Neural cell (in vitro differentiated cells): ENCODE data around the gene PRKCA. TPM values are rescaled to one million over a fixed set of nuclear protein-coding genes. Genes with fewer than 3 reads are reported as not detected.

Experiments
- H2AFZ ChIP-seq: fragments of 200-600, 300-800 bp; sonication (generic), shearing (Covaris generic); 2 replicates; pipeline ENCODE4 v1.6.0; 2014; ENCODE audit warnings: low read depth, mild to moderate bottlenecking, antibody characterized with exemption, low read length, moderate library complexity
- H3F3A ChIP-seq: fragments of 200-600 bp; shearing (Covaris generic); 2 replicates; pipeline ENCODE4 v1.6.1; 2016; ENCODE audit warnings: mild to moderate bottlenecking, moderate library complexity, mixed read lengths, antibody characterized with exemption, low read length; ENCODE audit not compliant: insufficient read depth, poor library complexity, severe bottlenecking
- H3K27ac ChIP-seq: fragments of 200-600, 300-800 bp; sonication (generic), shearing (Covaris generic); 2 replicates; pipeline ENCODE4 v1.5.1; 2014; ENCODE audit warnings: mild to moderate bottlenecking, low read length, moderate library complexity
- H3K27me3 ChIP-seq: fragments of 300-800, 200-600 bp; sonication (generic), shearing (Covaris generic); 2 replicates; pipeline ENCODE4 v1.6.0; 2014; ENCODE audit warnings: mild to moderate bottlenecking, low read depth, low read length, moderate library complexity; ENCODE audit not compliant: insufficient read depth
- H3K36me3 ChIP-seq: fragments of 300-800, 200-600 bp; sonication (generic), shearing (Covaris generic); 2 replicates; pipeline ENCODE4 v1.5.1; 2014; ENCODE audit warnings: mild to moderate bottlenecking, antibody characterized with exemption, low read length, moderate library complexity; ENCODE audit not compliant: insufficient read depth
- H3K4me2 ChIP-seq: fragments of 300-800, 200-600 bp; sonication (generic), shearing (Covaris generic); 2 replicates; pipeline ENCODE4 v1.6.0; 2014; ENCODE audit warnings: mild to moderate bottlenecking, low read length
- H3K4me3 ChIP-seq: fragments of 300-800, 200-600 bp; sonication (generic), shearing (Covaris generic); 2 replicates; pipeline ENCODE4 v1.5.1; 2014; ENCODE audit warnings: mild to moderate bottlenecking, low read length, moderate library complexity
- H3K79me2 ChIP-seq: fragments of 200-600 bp; shearing (Covaris generic); replicated peaks from 2 replicates; pipeline ENCODE4 v1.6.0; 2014; ENCODE audit warnings: mild to moderate bottlenecking, low read length, moderate library complexity; ENCODE audit not compliant: insufficient read depth
- H3K9ac ChIP-seq: fragments of 300-800, 200-600 bp; sonication (generic), shearing (Covaris generic); 2 replicates; pipeline ENCODE4 v1.6.1; 2016; ENCODE audit warnings: mild to moderate bottlenecking, low read length, mixed read lengths
- H3K9me2 ChIP-seq: fragments of 200-600 bp; shearing (Covaris generic); 2 replicates; pipeline ENCODE4 v1.6.1; 2016; ENCODE audit warnings: mild to moderate bottlenecking, low read length, mixed read lengths; ENCODE audit not compliant: insufficient read depth
- H3K9me3 ChIP-seq: fragments of 200-600, 300-800 bp; sonication (generic), shearing (Covaris generic); 2 replicates; pipeline ENCODE4 v1.6.1; 2016; ENCODE audit warnings: mild to moderate bottlenecking, mixed run types, low read length, moderate library complexity, mixed read lengths
- H4K20me1 ChIP-seq: fragments of 200-600 bp; shearing (Covaris generic); 2 replicates; pipeline ENCODE4 v1.6.1; 2016; ENCODE audit warnings: mild to moderate bottlenecking, mixed run types; ENCODE audit not compliant: insufficient read depth
- CTCF ChIP-seq: fragments of 450-650 bp; IDR thresholded peaks from 2 replicates; pipeline ENCODE4 v1.5.1; 2014; ENCODE audit warnings: antibody characterized with exemption, mild to moderate bottlenecking, moderate library complexity; ENCODE audit not compliant: poor library complexity, severe bottlenecking
- EP300 ChIP-seq: fragments of 450-650 bp; conservative IDR thresholded peaks from 2 replicates; pipeline ENCODE4 v1.6.1; 2014; ENCODE audit warnings: antibody characterized with exemption, mild to moderate bottlenecking, moderate library complexity; ENCODE audit not compliant: poor library complexity, severe bottlenecking
- EZH2 ChIP-seq: fragments of 200-600, 300-800 bp; shearing (Covaris generic), sonication (generic); IDR thresholded peaks from 2 replicates; pipeline ENCODE4 v1.6.1; 2014; ENCODE audit warnings: antibody characterized with exemption, low read length, borderline replicate concordance, mild to moderate bottlenecking; ENCODE audit not compliant: insufficient read depth, poor library complexity, severe bottlenecking
- MXI1 ChIP-seq: fragments of 450-650 bp; conservative IDR thresholded peaks from 2 replicates; pipeline ENCODE4 v1.6.1; 2014; ENCODE audit warnings: antibody characterized with exemption, mild to moderate bottlenecking; ENCODE audit not compliant: poor library complexity, severe bottlenecking
- POLR2AphosphoS5 ChIP-seq: IDR thresholded peaks from 2 replicates; pipeline ENCODE4 v1.6.1; 2012
- RAD21 ChIP-seq: fragments of 450-650 bp; conservative IDR thresholded peaks from 2 replicates; pipeline ENCODE4 v1.6.1; 2014; ENCODE audit warnings: antibody characterized with exemption, mild to moderate bottlenecking, moderate library complexity
- REST ChIP-seq: IDR thresholded peaks from 2 replicates; pipeline ENCODE4 v1.6.1; 2012; ENCODE audit warnings: borderline replicate concordance
- SMC3 ChIP-seq: fragments of 450-650 bp; conservative IDR thresholded peaks from 2 replicates; pipeline ENCODE4 v1.6.1; 2014; ENCODE audit warnings: antibody characterized with exemption, mild to moderate bottlenecking, moderate library complexity; ENCODE audit not compliant: poor library complexity
- TAF1 ChIP-seq: IDR thresholded peaks from 2 replicates; pipeline ENCODE4 v1.6.1; 2012; ENCODE audit warnings: low read depth
- polyA plus RNA-seq: library from polyadenylated mRNA; depleted of rRNA; stranded (reverse); fragments of >200 nt; gene quantifications from 2 replicates; pipeline ENCODE4 v1.2.3, GENCODE V29; 2014

The PRKCA gene
- polyA plus RNA-seq, 1 donor from 2014 or later, result 5.9 TPM

- Histone ChIP-seq H3K36me3 (no peaks in the 10 kb centered on the region), H3K9me2 (no peaks in the 10 kb centered on the region), H3K27ac (no peak overlapping the region), H3K79me2 (no peaks in the 10 kb centered on the region), H2AFZ (no peak overlapping the region), H3F3A (no peaks in the 10 kb centered on the region), H4K20me1 (no peaks in the 10 kb centered on the region), H3K9ac (no peak overlapping the region), H3K4me2 (no peak overlapping the region), H3K4me3 (no peak overlapping the region), H3K27me3 (no peaks in the 10 kb centered on the region), H3K9me3 (no peaks in the 10 kb centered on the region)
- no peak for TF ChIP-seq SMC3
- TF ChIP-seq EP300, result no peak
- no peak for TF ChIP-seq RAD21
- no peak for TF ChIP-seq REST
- no peak for TF ChIP-seq MXI1
- TF ChIP-seq POLR2AphosphoS5, result no peak
- no peak for TF ChIP-seq CTCF
- TF ChIP-seq TAF1, result no peak
- no peak for TF ChIP-seq EZH2
Measured at GRCh38 chr17:66480243-66480642, 177.8 kb downstream of the PRKCA start.

- H3K79me2 ChIP-seq, result no peaks in the 10 kb centered on the region
Measured at GRCh38 chr17:66480802-66481201, 178.4 kb downstream of the PRKCA start.

More at GRCh38 chr17:66480802-66481201, 178.4 kb downstream of the PRKCA start:
- Histone ChIP-seq H3K36me3 (no peaks in the 10 kb centered on the region), H3K9me2 (no peaks in the 10 kb centered on the region), H3K27me3 (no peaks in the 10 kb centered on the region), H2AFZ (no peak overlapping the region), H3K4me3 (no peak overlapping the region), H3K9me3 (no peaks in the 10 kb centered on the region), H3K27ac (no peak overlapping the region), H4K20me1 (no peaks in the 10 kb centered on the region), H3K9ac (no peak overlapping the region), H3F3A (no peaks in the 10 kb centered on the region), H3K4me2 (no peak overlapping the region)
- TF ChIP-seq POLR2AphosphoS5, result no peak
- TF ChIP-seq CTCF, result no peak
- no peak for TF ChIP-seq EP300
- TF ChIP-seq REST, result no peak
- TF ChIP-seq EZH2, result no peak
- TF ChIP-seq RAD21, result no peak
- no peak for TF ChIP-seq TAF1
